ENCODE results near the gene PRKCE. TPM values are rescaled to one million over a fixed set of nuclear protein-coding genes. Genes with fewer than 3 reads are reported as not detected.

PRKCE gene
- polyA plus RNA-seq, 1 of the 3 experiments (the other 2 are of a cell fraction), result 16.3 TPM

DNA sequence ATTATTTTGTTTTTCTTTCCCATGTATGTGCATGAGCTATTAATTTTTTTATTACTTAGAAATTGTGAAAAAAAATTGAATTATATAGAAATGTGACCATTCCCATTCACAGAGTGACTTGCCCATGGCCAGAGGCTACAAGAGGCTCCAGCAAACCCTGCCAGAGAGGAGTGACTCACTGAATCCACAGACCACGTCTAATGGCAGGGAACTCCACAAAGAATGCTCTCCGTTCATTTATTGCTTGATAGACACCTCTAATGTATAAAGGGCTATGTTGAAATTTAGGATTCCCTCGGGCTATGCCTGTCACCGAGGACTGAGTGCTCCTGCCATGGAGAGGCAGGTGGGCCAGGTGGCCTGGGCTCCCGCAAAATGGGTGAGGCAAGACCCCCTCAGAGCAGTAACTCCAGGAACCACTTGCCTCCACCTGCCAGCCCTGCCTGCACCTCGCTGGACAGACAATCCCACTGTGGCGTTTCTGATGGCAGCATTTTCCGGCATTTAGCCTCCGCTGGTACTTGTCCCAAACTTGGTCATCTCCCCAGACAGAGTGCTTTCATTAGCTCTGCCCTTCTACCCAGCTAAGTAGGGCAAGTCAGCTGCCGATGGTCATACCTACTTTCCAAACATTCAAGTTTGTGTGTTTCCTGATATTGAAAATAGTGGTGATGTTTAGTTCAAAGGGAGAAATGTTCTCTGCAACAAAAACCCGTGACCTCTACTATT lies 200.3 kb downstream of the PRKCE start (continued):
- TF ChIP-seq POLR2AphosphoS5 (IDR thresholded peaks at IDR 0.05; ENCODE audit: low read depth, low read length) (no peak), RXRA (IDR thresholded peaks at IDR 0.05; ENCODE audit: borderline replicate concordance, low read depth) (no peak), SMC3 (IDR thresholded peaks at IDR 0.05; ENCODE audit: low read depth, low read length) (no peak), GABPA (IDR thresholded peaks at IDR 0.05; ENCODE audit: low read depth) (no peak), RCOR1 (IDR thresholded peaks at IDR 0.05; ENCODE audit: low read length) (no peak), TCF12 (IDR thresholded peaks at IDR 0.05) (peak; percentile 36), EP300 (IDR thresholded peaks at IDR 0.05; ENCODE audit: borderline replicate concordance in 1 of 2, low read depth in 1 of 2, low read length in 1 of 2) (no peak)
- TF ChIP-seq, protein P1, sequence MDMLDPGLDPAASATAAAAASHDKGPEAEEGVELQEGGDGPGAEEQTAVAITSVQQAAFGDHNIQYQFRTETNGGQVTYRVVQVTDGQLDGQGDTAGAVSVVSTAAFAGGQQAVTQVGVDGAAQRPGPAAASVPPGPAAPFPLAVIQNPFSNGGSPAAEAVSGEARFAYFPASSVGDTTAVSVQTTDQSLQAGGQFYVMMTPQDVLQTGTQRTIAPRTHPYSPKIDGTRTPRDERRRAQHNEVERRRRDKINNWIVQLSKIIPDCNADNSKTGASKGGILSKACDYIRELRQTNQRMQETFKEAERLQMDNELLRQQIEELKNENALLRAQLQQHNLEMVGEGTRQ (IDR thresholded peaks at IDR 0.05; ENCODE audit: borderline replicate concordance, low read depth, low read length), result no peak
- TF ChIP-seq, protein P2, sequence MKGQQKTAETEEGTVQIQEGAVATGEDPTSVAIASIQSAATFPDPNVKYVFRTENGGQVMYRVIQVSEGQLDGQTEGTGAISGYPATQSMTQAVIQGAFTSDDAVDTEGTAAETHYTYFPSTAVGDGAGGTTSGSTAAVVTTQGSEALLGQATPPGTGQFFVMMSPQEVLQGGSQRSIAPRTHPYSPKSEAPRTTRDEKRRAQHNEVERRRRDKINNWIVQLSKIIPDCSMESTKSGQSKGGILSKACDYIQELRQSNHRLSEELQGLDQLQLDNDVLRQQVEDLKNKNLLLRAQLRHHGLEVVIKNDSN (IDR thresholded peaks at IDR 0.05; ENCODE audit: borderline replicate concordance, low read depth), result no peak

DNA sequence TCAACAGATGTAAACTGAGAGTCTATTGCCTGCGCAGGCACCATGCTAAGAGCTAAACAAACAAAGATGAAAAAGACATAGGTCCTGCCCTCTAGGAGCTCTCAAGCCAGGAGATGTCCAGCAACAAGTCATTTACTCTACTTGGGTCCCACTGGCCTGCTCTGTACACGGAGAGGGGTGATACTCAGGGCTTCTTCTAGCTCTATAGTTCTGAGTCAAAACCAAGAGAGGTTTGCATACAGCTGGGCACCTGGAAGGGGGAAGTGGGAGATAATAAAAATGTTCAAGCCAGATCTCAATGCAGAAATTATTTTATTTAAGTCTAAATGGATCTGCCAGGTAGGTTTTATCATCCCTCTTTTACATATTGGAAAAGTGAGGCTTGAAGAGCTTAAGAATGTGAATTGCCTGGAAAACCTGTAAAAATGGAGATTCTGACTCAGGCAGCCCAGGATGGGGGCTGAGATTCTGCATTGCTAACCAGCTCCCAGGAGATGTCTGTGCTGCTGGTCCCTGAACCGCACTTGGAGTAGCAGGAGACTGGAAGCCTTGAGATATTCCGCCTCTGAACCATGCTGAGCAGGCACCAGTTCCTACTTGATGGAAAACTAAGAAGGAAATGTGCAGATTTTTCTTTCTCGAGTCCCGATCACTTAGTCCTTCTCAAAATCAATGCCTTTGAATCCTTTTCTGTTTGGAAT lies 201.1 kb downstream of the PRKCE start:
- Histone ChIP-seq H2AFZ (ENCODE audit: low read depth) (no peak overlapping the region), H3K9ac (no peak overlapping the region), H3K79me2 (ENCODE audit: insufficient read depth) (no peaks in the 10 kb centered on the region), H3K36me3 (replicated peaks in 1 of 2; ENCODE audit: control insufficient read depth in 1 of 2, insufficient read depth in 2 of 2, low read length in 1 of 2) (no peaks in the 10 kb centered on the region), H3F3A (replicated peaks; ENCODE audit: insufficient read depth) (peaks cover 18% of the 10 kb centered on the region), H3K9me3 (no peaks in the 10 kb centered on the region), H3K27ac (ENCODE audit: low read depth in 2 of 2, low read length in 1 of 2) (no peak overlapping the region), H3K4me2 (no peak overlapping the region), H3K27me3 (ENCODE audit: insufficient read depth) (no peaks in the 10 kb centered on the region), H3K9me2 (no peaks in the 10 kb centered on the region), H3K4me3 (ENCODE audit: low read depth in 2 of 2, low read length in 1 of 2) (no peak overlapping the region), H4K20me1 (ENCODE audit: insufficient read depth) (no peaks in the 10 kb centered on the region), H3K4me1 (ENCODE audit: control insufficient read depth in 1 of 2, insufficient read depth in 2 of 2, low read depth in 1 of 2, low read length in 1 of 2) (peaks cover 10 to 28% of the 10 kb centered on the region in 2 experiments; a peak in 3 of 4 replicates)
- CTCF ChIA-PET, result interaction anchor here (1.0 to 1.6 kb wide), 4 partner anchors 9 to 267 kb away, joined by 3 to 4 read pairs (median 3); no protein-coding TSS in a partner anchor
- 97% methylated on average over 6 of the region's 6 CpGs for WGBS (ENCODE audit: low lambda C conversion rate)
- DNase-seq, result no peak
- POLR2A ChIA-PET, result no interaction called here
- TF ChIP-seq, protein P3, sequence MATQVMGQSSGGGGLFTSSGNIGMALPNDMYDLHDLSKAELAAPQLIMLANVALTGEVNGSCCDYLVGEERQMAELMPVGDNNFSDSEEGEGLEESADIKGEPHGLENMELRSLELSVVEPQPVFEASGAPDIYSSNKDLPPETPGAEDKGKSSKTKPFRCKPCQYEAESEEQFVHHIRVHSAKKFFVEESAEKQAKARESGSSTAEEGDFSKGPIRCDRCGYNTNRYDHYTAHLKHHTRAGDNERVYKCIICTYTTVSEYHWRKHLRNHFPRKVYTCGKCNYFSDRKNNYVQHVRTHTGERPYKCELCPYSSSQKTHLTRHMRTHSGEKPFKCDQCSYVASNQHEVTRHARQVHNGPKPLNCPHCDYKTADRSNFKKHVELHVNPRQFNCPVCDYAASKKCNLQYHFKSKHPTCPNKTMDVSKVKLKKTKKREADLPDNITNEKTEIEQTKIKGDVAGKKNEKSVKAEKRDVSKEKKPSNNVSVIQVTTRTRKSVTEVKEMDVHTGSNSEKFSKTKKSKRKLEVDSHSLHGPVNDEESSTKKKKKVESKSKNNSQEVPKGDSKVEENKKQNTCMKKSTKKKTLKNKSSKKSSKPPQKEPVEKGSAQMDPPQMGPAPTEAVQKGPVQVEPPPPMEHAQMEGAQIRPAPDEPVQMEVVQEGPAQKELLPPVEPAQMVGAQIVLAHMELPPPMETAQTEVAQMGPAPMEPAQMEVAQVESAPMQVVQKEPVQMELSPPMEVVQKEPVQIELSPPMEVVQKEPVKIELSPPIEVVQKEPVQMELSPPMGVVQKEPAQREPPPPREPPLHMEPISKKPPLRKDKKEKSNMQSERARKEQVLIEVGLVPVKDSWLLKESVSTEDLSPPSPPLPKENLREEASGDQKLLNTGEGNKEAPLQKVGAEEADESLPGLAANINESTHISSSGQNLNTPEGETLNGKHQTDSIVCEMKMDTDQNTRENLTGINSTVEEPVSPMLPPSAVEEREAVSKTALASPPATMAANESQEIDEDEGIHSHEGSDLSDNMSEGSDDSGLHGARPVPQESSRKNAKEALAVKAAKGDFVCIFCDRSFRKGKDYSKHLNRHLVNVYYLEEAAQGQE (IDR thresholded peaks at IDR 0.05; ENCODE audit: low read depth, low read length), result no peak
- no peak for TF ChIP-seq EP300 (IDR thresholded peaks at IDR 0.05; ENCODE audit: borderline replicate concordance in 1 of 2, low read depth in 1 of 2, low read length in 1 of 2)
- TF ChIP-seq, protein P1 (IDR thresholded peaks at IDR 0.05; ENCODE audit: borderline replicate concordance, low read depth, low read length), result no peak
- no peak for TF ChIP-seq NFIC (IDR thresholded peaks at IDR 0.05; ENCODE audit: borderline replicate concordance)
- TF ChIP-seq SMC3 (IDR thresholded peaks at IDR 0.05; ENCODE audit: low read depth, low read length), result no peak
- no peak for TF ChIP-seq MEF2A (IDR thresholded peaks at IDR 0.05; ENCODE audit: borderline replicate concordance, low read depth)
- TF ChIP-seq TCF12 (IDR thresholded peaks at IDR 0.05), result no peak
- TF ChIP-seq RFX5 (IDR thresholded peaks at IDR 0.05; ENCODE audit: low read length), result no peak
- TF ChIP-seq, protein P4, sequence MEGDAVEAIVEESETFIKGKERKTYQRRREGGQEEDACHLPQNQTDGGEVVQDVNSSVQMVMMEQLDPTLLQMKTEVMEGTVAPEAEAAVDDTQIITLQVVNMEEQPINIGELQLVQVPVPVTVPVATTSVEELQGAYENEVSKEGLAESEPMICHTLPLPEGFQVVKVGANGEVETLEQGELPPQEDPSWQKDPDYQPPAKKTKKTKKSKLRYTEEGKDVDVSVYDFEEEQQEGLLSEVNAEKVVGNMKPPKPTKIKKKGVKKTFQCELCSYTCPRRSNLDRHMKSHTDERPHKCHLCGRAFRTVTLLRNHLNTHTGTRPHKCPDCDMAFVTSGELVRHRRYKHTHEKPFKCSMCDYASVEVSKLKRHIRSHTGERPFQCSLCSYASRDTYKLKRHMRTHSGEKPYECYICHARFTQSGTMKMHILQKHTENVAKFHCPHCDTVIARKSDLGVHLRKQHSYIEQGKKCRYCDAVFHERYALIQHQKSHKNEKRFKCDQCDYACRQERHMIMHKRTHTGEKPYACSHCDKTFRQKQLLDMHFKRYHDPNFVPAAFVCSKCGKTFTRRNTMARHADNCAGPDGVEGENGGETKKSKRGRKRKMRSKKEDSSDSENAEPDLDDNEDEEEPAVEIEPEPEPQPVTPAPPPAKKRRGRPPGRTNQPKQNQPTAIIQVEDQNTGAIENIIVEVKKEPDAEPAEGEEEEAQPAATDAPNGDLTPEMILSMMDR (IDR thresholded peaks at IDR 0.05), result no peak
- TF ChIP-seq, protein P5, sequence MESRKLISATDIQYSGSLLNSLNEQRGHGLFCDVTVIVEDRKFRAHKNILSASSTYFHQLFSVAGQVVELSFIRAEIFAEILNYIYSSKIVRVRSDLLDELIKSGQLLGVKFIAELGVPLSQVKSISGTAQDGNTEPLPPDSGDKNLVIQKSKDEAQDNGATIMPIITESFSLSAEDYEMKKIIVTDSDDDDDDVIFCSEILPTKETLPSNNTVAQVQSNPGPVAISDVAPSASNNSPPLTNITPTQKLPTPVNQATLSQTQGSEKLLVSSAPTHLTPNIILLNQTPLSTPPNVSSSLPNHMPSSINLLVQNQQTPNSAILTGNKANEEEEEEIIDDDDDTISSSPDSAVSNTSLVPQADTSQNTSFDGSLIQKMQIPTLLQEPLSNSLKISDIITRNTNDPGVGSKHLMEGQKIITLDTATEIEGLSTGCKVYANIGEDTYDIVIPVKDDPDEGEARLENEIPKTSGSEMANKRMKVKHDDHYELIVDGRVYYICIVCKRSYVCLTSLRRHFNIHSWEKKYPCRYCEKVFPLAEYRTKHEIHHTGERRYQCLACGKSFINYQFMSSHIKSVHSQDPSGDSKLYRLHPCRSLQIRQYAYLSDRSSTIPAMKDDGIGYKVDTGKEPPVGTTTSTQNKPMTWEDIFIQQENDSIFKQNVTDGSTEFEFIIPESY (IDR thresholded peaks at IDR 0.05; ENCODE audit: borderline replicate concordance, low read depth), result no peak
- no peak for TF ChIP-seq FOXJ3 (CRISPR knock-in tag; IDR thresholded peaks at IDR 0.05)
- no peak for TF ChIP-seq GABPA (IDR thresholded peaks at IDR 0.05; ENCODE audit: low read depth)

Data from SK-N-SH (cell line).